HG03457 (cell line): ENCODE measurements around the gene RAET1G.
"Not testable (repeated sequence)": the region's sequence is repeated elsewhere in the genome, so short reads cannot be mapped to it uniquely, and the experiment has no call there.

Experiments used
- ATAC-seq: cut with Tn5 transposase; IDR thresholded peaks from one replicate; pipeline ENCODE4 v1.9.1; 2021; ENCODE audit warnings: moderate number of reproducible peaks; ENCODE audit not compliant: unreplicated experiment

RAET1G gene, protein sequence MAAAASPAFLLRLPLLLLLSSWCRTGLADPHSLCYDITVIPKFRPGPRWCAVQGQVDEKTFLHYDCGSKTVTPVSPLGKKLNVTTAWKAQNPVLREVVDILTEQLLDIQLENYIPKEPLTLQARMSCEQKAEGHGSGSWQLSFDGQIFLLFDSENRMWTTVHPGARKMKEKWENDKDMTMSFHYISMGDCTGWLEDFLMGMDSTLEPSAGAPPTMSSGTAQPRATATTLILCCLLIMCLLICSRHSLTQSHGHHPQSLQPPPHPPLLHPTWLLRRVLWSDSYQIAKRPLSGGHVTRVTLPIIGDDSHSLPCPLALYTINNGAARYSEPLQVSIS

DNA sequence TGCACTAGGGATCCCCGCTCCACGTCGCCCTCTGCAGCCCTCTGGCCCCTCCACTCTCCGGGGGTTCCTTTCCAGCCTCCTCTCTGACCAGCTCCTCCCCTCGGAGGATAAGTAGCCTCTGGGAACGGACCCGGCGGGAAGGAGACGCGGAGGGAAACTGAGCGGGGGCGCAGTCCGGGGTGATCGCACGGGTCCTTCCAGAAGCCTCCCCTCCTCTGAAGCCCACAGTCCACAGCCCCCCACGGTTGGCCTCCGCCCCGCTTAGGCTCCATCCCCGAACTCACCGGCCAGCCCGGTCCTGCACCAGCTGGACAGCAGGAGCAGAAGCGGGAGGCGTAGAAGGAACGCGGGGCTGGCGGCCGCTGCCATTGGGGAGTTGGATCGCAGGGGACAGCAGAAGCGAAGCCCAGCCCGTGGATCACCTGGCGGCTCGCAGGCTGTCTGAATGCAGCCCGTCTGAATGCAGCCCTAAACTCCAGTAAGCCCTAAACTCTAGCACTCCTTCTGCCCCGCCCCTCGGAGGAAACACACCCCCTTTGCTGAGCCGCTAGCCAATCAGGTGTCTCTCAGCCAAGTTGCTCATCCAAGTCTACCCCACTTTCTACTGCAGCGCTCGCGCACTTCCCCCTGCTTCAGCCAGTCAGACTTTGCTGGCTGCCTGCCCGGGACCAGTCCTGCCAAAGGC is at the start of gene RAET1G:
TSS of gene RAET1G (minus strand) at position 480 of the 685 bp plus-strand sequence. CDS start at position 369, 111 bp downstream.
- ATAC-seq, result no peak

DNA sequence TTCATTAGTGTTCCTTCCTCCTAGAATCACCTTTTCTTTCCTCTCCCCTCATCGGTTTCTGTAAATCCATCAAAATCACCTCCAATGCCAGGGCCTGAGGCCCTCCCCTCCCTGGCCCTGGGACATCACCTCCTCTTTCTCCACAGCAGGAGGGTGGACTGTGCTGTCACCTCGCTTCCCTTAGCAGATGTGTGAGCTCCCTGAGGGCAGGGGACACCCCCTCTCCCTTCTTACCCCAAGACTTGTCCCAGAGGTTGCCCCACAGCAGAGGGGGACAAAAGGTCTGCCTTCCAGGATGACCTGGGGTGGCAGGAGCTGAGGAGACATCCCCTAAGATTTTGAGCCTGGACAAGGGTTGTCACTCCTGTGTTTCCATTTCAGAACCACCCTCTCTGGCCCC is 46.7 kb upstream of the RAET1G start:
- no peak for ATAC-seq

DNA sequence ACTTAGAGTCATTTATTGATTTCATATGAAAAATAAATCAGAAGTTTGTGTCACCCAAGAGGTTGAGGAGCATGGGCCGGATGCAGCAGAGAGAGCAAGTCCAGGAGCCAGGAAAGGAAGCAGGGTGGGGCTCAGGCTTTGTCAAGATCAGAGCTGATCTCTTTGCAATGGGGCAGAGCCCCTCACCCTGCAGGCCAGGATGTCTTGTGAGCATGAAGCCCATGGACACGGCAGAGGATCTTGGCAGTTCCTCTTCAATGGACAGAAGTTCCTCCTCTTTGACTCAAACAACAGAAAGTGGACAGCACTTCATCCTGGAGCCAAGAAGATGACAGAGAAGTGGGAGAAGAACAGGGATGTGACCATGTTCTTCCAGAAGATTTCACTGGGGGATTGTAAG is 46.0 kb upstream of the RAET1G start:
- not testable (repeated sequence) for ATAC-seq

DNA sequence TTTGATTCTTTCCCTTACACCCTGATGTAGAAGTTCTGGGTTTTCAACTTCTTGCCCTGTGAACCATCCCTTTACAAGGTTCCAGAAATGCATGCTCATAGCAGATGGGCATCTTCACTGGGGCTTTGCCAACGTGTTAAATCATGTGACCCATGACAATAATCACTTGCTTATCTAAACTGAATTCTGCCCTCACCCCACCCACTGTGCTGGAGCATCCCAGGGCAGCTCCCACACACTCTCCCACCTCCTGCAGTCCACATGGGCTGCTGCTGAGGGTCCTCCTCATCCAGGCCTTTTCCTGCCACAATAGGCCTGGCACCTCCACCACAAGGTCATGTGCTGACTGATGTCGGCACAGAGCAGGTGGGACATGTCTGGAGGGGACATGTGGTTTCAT is 45.1 kb upstream of the RAET1G start:
- ATAC-seq, result not testable (repeated sequence)

DNA sequence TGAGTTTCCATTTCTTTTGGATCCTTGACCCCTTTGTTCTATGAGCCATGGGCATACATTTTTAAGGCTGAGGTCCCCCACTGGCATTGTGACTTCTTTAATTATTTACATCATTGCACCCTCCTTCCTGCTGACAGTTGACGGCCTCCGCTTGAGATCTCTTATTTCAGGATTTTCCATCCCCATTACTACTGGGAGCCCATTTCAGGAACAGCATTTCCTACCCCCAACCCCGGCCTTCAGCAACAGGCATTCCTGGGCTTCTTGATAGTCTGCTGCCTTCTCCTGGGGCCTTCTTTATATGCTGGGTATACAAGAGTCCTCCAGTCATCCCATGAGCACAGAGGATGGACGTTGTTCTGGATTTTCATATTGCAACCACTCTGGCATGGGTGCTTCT is 44.7 kb upstream of the RAET1G start:
- ATAC-seq, result no peak

DNA sequence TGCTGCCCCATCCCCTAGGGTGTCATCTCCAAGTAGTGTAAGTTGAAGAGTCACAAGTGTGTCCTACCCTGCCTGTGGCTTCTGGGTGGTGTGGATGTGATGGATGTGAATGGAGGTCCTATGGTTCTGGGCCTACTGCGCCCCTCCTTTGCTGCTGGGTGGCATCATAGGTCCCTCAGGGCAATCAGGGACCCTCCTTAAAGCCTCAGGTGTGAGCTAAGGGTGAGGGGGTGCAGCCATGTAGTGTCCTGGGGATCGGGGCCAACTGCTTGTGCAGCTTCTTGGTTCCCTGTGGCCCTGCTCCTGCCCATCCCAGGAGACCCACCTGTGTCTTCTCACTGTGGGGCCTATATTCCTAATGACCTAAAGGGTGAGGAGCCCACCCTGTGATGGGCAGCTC is 43.4 kb upstream of the RAET1G start:
- ATAC-seq, result not testable (repeated sequence)

DNA sequence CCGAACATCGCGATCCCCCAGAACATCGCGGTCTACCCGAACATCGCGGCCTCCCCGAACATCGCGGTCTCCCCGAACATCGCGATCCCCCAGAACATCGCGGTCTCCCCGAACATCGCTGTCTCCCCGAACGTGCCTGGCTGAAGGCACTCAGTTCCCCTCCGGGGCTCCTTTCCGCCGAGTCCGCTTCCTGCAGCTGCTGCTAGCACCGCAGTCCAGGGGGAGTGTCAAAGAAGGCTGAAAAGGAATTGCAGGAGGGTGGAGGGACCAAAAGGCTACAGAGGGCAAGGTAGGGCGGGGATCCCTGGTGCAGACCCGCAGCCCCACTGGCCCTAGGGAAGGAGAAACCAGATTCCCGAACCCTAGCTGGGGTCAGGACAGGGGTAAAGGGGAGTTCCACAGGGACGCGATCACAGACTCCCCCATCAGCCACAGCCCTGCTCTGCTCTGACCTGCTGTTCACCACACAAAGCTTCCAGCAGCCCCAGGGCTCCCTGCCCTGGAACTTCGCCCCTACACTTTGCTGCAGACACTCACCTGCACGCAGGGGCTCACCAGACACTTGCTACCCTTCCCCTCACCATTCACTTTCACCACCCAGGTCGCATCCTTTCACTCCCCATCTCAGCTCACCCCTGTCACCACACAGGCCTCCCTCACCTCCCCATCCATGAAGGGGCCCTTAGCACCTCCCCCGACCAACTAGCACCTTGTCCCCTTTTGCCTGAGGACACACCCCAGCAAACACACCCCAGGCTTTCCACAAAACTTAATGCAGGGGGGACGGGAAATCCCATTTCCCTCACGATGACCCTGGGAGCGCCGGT is 42.5 kb upstream of the RAET1G start:
- no peak for ATAC-seq

DNA sequence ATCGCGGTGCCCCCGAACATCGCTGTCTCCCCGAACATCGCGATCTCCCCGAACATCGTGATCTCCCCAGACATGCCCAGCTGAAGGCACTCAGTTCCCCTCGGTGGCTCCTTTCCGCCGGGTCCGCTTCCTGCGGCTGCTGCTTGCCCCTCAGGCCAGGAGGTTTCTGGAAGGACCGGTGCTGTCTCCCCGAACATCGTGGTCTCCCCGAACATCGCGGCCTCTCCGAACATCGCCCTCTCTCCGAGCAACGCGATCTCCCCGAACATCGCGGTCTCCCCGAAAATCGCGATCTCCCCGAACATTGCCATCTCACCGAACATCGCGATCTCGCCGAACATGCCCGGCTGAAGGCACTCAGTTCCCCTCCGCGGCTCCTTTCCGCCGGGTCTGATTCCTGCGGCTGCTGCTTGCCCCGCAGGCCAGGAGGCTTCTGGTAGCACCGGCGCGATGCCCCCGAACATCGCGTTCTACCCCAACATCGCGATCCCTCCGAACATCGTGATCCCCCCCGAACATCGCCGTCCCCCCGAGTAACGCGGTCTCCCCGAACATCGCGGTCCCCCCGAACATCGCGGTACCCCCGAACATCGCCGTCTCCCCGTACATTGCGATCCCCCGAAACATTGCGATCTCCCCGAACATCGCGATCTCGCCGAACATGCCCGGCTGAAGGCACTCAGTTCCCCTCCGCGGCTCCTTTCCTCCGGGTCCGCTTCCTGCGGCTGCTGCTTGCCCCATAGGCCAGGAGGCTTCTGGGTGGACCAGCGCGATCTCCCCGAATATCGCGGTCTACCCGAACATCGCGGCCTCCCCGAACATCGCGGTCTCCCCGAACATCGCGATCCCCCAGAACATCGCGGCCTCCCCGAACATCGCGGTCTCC is 41.6 kb upstream of the RAET1G start:
- no peak for ATAC-seq

DNA sequence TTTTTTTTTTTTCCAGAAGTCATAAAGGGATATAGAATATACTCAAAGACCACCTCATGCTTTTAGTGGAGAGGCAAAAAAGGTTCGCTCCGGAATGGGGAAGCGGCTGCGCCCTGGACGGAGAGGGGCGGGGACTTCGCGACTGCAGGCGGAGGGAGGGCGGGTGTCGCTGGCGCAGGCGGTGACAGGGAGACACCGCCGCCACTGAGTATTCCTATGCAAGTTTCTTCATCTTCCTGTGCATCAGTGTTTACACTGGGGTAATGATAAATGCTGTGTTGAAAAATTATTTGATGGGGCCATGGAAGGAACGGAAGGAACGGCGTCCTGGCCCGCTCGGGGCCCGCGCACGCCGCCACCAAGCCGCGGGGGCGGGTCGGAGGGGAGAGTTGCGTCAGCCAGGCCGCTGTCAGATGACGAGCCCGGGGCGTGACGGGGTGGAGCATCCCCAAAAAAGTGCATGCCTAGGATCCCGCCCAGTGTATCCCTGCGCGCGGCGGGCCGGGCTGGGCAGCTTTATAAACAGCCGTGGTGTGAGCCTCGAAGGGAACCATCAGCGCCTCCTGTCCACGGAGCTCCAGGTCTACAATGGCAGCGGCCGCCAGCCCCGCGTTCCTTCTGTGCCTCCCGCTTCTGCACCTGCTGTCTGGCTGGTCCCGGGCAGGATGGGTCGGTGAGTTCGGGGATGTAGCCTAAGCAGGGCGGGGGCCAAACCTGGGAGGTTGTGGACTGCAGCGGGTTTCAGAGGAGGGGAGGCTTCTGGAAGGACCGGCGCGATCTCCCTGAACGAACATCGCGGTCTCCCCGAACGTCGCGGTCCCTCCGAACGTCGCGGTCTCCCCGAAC is 40.8 kb upstream of the RAET1G start, which contains the start of gene ULBP1:
TSS of gene ULBP1 (plus strand) at position 482 of the 846 bp plus-strand sequence. CDS start at position 589, 107 bp downstream.
- ATAC-seq, result peak; percentile 49

DNA sequence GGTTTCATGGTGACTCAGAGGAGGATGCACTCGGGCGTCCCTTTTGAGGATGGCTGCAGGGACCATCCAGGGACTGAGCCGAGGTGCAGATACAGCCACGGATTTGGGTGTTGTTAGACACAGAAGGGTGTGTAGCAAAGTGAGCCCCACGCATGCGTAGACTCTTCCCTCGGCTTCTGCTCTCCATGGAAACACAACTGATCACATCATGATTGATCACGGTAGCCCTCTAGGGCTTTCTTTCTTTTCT is 40.2 kb upstream of the RAET1G start:
- ATAC-seq, result peak; percentile 15

DNA sequence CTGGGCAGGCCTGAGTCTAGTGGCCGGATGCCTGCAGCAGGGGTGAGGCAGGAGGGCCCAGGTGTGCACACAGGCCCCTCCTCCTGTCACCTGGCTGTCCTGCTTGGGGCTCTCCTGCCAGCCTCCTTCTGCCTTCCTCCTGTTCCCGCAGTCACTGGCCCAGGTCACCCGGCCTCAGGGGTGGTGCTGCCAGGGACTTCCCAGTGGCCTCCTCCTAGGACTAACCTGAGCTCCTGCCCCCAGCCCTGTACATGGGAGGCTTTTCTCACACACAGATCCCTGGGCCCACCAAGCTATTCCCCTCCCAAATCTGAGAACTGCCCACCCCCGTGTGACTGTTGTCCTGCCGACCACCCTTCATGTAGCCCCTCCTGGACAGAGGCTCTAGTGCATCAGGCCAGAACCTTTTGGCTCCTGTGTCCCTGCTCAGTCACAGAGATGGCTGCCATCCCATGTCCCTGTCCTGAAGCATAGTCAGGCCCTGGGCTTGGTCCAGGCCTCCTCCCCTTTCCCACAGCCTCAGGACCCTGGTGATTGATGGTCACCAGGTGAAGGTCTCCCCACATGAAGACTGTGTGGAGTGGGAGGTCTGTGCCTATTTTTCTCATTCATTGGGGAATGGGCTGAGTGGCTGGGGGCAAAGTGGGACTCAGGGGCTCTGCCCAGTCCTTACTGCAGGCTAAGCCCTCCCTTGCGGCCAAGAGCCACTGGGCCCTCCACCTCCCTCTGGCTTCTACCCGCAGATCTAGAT is 39.7 kb upstream of the RAET1G start:
- no peak for ATAC-seq

DNA sequence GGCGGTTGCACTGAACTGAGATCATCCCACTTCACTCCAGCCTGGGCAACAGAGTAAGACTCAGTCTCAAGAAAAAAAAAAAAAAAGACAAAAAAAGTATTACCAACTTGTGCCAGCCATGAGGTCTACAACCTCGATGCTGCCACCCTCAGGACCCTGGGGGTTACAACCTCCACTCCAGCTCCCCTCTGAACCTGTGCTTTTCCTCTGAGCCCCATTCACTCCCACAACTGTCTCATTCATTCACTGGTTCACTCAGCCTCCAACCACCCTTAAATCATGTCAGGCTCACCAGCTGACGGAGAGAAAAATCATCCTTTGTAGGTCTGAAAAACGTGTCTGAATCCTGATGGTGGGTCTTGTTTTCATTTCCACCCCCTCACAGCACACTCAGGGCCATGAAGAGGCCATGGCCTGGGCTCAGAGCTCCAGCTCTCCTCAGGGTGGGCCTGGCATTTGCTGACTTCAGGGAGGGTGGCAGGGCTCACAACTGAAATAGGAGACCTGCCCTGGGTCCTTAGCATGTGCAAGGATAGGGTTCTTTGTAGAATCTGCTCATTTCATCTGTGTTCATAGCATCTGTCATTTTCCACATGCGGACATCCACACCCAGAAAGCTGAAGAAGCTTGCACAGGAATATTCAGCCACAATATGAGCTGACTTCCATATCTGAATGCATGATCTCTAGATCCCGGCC is 39.0 kb upstream of the RAET1G start:
- no peak for ATAC-seq

DNA sequence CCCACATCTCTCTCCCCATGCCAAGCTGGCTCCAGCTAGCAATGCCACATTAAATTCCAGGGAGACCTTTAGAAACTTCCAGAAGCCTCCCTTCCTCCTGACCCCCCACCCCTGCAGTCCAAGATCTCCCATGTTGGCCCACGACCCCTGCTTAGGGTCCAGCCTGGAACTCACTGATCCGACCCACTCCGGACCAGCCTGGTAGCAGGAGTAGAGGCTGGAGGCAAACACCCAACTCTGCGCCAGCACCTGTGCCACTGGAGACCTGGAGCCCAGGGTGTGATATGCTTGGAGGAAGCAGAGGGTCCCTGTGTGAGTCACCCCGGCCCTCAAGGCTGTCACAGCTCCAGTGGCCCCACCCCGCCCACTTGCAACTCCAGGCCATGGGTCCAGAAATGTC is 37.6 kb upstream of the RAET1G start:
- ATAC-seq, result no peak

DNA sequence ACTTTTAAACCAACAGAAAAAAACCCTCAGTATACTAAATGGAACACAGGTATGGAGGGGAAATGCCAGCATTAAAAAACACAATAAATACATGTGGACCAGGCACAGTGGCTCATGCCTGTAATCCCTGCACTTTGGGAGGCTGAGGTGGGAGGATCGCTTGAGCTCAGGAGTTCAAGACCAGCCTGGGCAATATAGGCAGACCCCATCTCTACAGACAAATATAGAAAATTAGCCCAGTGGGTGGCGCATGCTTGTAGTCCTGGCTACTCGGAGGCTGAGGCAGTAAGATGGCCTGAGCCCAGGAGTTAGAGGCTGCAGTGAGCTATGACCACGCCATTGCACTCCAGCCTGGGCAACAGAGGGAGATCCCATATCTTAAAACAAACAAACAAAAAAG is 36.9 kb upstream of the RAET1G start:
- not testable (repeated sequence) for ATAC-seq

DNA sequence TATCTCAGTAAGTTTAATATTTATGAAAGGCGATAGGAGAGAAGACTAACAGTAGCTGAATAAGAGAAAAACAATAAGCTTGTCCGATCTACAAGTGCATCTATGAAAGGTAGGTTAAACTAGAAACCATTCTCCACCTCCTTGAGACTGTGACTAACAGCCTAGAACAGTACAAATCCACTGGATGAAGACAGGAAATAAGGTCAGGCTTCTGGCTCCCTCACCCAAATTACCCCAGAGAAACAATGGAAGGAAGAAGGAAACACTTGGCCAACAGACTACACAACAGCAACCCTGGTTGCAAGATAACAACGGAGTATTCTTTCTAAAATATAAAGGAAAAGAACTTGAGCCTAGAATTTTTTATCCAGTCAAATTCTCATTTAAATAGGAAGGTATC is 35.2 kb upstream of the RAET1G start:
- not testable (repeated sequence) for ATAC-seq

DNA sequence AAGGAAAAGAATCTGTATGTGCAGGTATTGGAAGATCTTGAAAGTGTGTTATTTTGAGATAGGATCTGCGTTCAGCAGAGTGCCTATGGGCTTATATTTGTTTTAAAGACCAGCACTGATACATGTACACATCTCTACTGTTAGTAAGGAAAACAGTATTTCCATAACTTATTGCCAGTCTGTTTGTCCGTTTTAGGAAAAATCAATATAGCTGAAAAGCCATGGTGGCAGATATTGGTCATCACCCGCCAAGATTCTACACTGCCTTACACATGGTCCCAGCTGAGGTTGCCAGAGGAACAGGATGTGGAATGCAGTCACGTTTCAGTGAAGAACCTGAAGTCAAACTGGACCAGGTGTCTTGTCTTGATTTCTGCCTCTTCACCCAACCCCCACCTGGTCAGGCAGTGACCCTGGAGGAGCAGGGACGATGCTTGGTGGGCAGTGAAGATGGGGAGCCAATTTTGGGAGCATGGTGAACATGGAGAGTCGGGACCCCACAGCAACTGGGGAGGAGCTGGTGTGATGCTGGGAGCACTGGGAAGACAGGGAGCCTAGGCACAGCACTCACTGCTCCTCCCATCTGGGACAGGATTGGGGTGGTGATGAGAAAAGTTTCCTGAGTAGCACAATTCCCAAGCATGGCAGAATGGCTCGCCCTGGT is 32.9 kb upstream of the RAET1G start:
- not testable (repeated sequence) for ATAC-seq

DNA sequence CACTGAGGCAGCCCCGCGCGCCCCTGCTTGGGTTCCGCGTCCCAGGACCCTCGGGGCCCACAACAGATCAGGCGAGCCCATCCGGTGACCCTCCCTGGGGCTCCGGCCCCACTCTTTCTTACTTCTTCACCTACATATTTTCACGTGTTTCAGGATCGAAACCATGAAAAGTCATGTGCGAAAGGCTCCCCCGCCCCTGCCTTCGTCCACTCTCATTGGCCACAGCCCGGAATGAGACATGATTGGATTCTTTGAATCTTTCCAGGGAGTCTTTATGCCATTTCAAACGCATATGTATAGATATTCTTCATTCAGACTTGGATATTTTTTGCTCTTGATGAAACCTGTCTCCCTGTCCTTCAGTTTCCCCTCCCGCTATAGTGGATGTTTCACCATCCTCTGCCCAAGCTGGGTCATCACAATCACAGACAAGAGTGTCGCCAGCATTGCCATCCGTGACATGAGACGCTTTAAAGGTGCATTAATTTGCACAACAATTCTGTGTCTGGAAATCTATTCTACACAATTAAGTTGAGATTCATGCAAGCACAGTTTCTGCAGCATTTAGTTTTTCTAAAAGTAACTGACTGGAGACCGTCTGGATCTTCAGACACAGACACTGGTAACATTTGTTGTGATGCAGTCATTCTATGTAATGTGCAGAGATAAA is 32.2 kb upstream of the RAET1G start:
- not testable (repeated sequence) for ATAC-seq
